ENCODE results near the gene ST6GALNAC6. TPM values are rescaled to one million over a fixed set of nuclear protein-coding genes. Genes with fewer than 3 reads are reported as not detected.

Gene ST6GALNAC6
- total RNA-seq, 2 donors from 2014 or later, result 46.4 to 95.1 TPM

- H3K9me3 ChIP-seq, result no peaks in the 10 kb centered on the region
- peak within 1 kb of the TSS; percentile 39 to 40 for H3K4me3 ChIP-seq
- H3K36me3 ChIP-seq, result no peaks in the 10 kb centered on the region
- no peaks in the 10 kb centered on the region for H3K4me1 ChIP-seq (replicated peaks)
- intact Hi-C loops (cut with DNase I), result no loop called here
- no peaks in the 10 kb centered on the region for H3K27me3 ChIP-seq (replicated peaks; ENCODE audit: insufficient read depth)
- WGBS, result 28% methylated on average over 30 of the region's 37 CpGs
- DNase-seq (ENCODE audit: low spot score), result peak; percentile 31
- no peak for TF ChIP-seq POLR2AphosphoS5 (IDR thresholded peaks at IDR 0.05)
- no peak for TF ChIP-seq POLR2A (IDR thresholded peaks at IDR 0.05)
- TF ChIP-seq, protein P1, sequence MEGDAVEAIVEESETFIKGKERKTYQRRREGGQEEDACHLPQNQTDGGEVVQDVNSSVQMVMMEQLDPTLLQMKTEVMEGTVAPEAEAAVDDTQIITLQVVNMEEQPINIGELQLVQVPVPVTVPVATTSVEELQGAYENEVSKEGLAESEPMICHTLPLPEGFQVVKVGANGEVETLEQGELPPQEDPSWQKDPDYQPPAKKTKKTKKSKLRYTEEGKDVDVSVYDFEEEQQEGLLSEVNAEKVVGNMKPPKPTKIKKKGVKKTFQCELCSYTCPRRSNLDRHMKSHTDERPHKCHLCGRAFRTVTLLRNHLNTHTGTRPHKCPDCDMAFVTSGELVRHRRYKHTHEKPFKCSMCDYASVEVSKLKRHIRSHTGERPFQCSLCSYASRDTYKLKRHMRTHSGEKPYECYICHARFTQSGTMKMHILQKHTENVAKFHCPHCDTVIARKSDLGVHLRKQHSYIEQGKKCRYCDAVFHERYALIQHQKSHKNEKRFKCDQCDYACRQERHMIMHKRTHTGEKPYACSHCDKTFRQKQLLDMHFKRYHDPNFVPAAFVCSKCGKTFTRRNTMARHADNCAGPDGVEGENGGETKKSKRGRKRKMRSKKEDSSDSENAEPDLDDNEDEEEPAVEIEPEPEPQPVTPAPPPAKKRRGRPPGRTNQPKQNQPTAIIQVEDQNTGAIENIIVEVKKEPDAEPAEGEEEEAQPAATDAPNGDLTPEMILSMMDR (IDR thresholded peaks at IDR 0.05), result no peak
- H3K27ac ChIP-seq, result peak within 1 kb of the TSS; percentile 60 to 69
Measured at GRCh38 chr9:127854184-127854806, 45.1 kb downstream of the ST6GALNAC6 start, which contains the start of gene ENG. Gene ENG (minus strand): TSS chr9:127854658. CDS start chr9:127854355, 303 bp downstream.

- no peak for DNase-seq (ENCODE audit: low spot score)
- no peaks in the 10 kb centered on the region for H3K9me3 ChIP-seq
- TF ChIP-seq, protein P1 (IDR thresholded peaks at IDR 0.05), result no peak
- TF ChIP-seq POLR2AphosphoS5 (IDR thresholded peaks at IDR 0.05), result no peak
- TF ChIP-seq POLR2A (IDR thresholded peaks at IDR 0.05), result no peak
- whole genome bisulfite sequencing, result 58% methylated on average over 13 of the region's 13 CpGs
- intact Hi-C loops (cut with DNase I), result no loop called here
- H3K27me3 ChIP-seq (replicated peaks; ENCODE audit: insufficient read depth), result no peaks in the 10 kb centered on the region
- H3K27ac ChIP-seq, result peak overlapping the region; percentile 60 to 69
- H3K4me3 ChIP-seq, result peak overlapping the region; percentile 39 to 40
- H3K36me3 ChIP-seq, result no peaks in the 10 kb centered on the region
- H3K4me1 ChIP-seq (replicated peaks), result no peaks in the 10 kb centered on the region
Measured at GRCh38 chr9:127853312-127854183, 45.9 kb downstream of the ST6GALNAC6 start.

DNA sequence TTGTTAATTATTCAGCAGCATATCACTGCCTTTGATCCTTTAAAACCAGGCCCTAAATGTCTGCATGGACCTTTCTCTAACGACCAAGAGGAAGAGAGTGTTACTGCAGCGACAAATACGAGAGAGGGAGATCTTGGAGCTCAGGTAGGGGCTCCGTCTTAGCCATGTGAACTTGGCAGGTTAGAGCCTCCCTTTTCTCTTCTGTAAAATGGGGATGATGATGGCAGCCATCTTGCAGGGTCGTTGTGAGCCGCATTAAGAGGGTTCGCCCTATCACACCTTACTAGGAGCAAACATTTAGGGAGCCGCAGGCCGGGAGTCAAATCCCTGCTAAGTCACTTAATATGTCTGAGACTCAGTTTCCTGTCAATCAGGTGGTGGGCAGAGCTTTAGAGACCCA is 46.6 kb downstream of the ST6GALNAC6 start:
- intact Hi-C loops (cut with DNase I), result no loop called here
- Histone ChIP-seq H3K4me1 (replicated peaks) (no peaks in the 10 kb centered on the region), H3K27ac (peak overlapping the region in 1 of 2 donors; percentile 60), H3K36me3 (no peaks in the 10 kb centered on the region), H3K9me3 (no peaks in the 10 kb centered on the region), H3K27me3 (replicated peaks; ENCODE audit: insufficient read depth) (no peaks in the 10 kb centered on the region), H3K4me3 (peak overlapping the region in 1 of 2 donors; percentile 39)
- DNase-seq (ENCODE audit: low spot score), result no peak
- 75% methylated on average over 9 of the region's 9 CpGs for WGBS
- no peak for TF ChIP-seq POLR2A (IDR thresholded peaks at IDR 0.05)
- TF ChIP-seq, protein P1 (IDR thresholded peaks at IDR 0.05), result no peak
- TF ChIP-seq POLR2AphosphoS5 (IDR thresholded peaks at IDR 0.05), result no peak

DNA sequence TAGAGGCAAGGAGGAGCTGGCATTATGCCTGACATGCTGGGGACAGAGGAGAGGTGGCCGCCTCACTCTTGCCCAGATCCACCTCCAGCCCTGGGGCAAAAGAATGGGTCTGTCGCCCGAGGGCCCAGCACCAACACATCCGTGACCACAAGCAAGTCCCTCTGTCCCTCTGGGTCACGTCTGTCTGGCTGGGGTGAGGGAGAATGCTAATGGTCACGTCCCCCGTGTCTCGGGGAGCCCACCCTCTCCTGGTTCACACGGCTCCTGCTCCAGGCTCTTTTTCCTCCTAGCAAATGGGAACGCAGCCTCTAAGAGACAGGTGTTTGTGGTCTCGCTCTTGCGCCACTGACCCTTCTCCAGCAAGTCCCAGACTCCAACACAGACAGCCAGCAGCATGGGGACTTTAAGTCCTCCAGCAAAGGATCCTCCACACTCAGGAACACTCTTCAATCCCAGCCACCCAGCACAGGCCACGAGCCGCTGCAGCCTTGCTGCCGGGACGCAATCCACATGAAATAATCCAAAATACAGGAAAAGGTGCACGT is 49.0 kb downstream of the ST6GALNAC6 start:
- Histone ChIP-seq H3K27me3 (replicated peaks; ENCODE audit: insufficient read depth) (no peaks in the 10 kb centered on the region), H3K9me3 (no peaks in the 10 kb centered on the region), H3K4me3 (no peak overlapping the region), H3K27ac (no peak overlapping the region), H3K4me1 (replicated peaks) (no peaks in the 10 kb centered on the region), H3K36me3 (no peaks in the 10 kb centered on the region)
- DNase-seq (ENCODE audit: low spot score), result no peak
- no peak for TF ChIP-seq POLR2A (IDR thresholded peaks at IDR 0.05)
- TF ChIP-seq, protein P1 (IDR thresholded peaks at IDR 0.05), result no peak
- no peak for TF ChIP-seq POLR2AphosphoS5 (IDR thresholded peaks at IDR 0.05)
- 92% methylated on average over 17 of the region's 17 CpGs for WGBS
- intact Hi-C loops (cut with DNase I), result no loop called here
